Measurements from ENCODE around the gene DEPDC1B. TPM values are rescaled to one million over a fixed set of nuclear protein-coding genes. Genes with fewer than 3 reads are reported as not detected.

DEPDC1B gene
- total RNA-seq, 6 experiments from 2014 or later, result 2.7 to 8.5 (median 6.5) TPM

DNA sequence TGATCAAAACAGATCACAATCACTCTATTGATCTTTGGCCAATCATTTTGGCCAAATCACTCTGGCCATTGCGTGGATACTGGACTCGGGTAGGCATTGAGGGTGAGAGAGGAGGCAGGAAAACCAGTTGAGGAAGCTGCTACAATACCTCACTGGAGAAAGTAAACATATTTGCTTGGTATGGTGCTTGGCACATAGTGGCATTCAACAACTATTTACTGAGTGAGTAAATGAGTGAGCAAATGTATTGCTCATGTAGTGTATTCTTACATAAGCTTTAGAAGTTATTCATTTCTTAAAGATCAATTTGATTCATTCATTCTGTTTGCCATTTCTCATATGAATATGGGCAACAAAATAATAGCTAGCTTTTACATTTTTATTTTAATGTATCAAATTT lies 4.0 kb upstream of the DEPDC1B start:
- TF ChIP-seq, protein P1, sequence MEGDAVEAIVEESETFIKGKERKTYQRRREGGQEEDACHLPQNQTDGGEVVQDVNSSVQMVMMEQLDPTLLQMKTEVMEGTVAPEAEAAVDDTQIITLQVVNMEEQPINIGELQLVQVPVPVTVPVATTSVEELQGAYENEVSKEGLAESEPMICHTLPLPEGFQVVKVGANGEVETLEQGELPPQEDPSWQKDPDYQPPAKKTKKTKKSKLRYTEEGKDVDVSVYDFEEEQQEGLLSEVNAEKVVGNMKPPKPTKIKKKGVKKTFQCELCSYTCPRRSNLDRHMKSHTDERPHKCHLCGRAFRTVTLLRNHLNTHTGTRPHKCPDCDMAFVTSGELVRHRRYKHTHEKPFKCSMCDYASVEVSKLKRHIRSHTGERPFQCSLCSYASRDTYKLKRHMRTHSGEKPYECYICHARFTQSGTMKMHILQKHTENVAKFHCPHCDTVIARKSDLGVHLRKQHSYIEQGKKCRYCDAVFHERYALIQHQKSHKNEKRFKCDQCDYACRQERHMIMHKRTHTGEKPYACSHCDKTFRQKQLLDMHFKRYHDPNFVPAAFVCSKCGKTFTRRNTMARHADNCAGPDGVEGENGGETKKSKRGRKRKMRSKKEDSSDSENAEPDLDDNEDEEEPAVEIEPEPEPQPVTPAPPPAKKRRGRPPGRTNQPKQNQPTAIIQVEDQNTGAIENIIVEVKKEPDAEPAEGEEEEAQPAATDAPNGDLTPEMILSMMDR (IDR thresholded peaks at IDR 0.05), result no peak
- Mint-ChIP-seq H3K4me3 (no peak overlapping the region), H3K9me3 (no peaks in the 10 kb centered on the region), H3K27me3 (ENCODE audit: insufficient read depth) (peaks cover 9% of the 10 kb centered on the region), H3K36me3 (ENCODE audit: low read depth) (no peaks in the 10 kb centered on the region), H3K27ac (no peak overlapping the region), H3K4me1 (ENCODE audit: low read depth) (peaks cover 16% of the 10 kb centered on the region)
- DNase-seq, result no peak

DNA sequence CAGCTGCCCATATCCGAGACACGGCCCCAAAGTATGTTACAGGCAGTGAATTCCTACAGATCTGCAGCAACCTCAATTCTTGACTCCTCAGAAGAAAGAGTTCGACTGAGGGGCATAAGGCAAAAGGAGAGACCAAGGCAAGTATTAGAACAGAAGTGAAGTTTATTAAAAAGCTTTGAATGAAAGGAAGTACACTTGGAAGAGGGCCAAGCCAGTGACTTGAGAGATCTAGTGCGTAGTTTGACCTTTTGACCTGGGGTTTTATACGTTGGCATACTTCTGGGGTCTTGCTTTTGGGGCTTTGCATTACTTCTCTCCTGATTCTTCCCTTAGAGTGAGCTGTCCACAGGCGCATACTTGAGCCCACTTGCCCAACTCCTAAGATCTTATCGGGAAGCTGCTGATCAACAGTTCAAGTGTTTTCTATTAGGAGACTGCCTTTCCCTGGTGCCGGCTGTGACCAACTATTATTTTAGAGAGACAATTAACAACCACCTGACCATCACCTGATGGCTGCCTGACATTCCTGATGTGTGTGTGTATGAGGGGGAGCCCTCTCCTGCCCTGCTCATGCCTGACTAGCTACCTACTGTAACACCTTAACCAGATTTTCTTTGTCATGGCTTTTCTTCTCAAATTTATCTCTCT lies 1.5 kb upstream of the DEPDC1B start:
- Mint-ChIP-seq H3K4me3 (no peak overlapping the region), H3K9me3 (no peaks in the 10 kb centered on the region), H3K27ac (no peak overlapping the region), H3K36me3 (ENCODE audit: low read depth) (no peaks in the 10 kb centered on the region), H3K27me3 (ENCODE audit: insufficient read depth) (0 out of 2 replicates have a peak, but pooled peaks cover 5% of the 10 kb centered on the region), H3K4me1 (ENCODE audit: low read depth) (peaks cover 40% of the 10 kb centered on the region)
- TF ChIP-seq, protein P1 (IDR thresholded peaks at IDR 0.05), result no peak
- DNase-seq, result no peak

DNA sequence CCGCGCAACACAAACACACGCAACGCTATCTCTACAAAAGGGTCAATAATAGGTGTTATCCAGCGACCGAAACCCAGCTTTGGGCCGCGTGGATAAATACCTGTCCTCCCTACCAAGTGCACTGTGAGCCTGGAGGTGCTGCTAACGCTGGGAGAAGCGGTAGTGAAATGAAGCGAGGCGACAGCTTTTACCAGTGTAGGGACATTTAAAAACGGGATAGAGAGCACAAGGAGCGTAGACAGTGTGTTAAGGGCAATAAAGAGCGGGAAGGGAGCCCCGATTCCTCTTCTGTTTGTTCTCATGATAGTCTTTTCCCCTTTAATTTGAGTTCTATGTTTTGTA lies 421 bp upstream of the DEPDC1B start:
- peak overlapping the region; percentile 90 for H3K4me3 Mint-ChIP-seq
- 0 out of 2 replicates have a peak, but pooled peaks cover 5% of the 10 kb centered on the region for H3K27me3 Mint-ChIP-seq (ENCODE audit: insufficient read depth)
- peaks cover 40% of the 10 kb centered on the region for H3K4me1 Mint-ChIP-seq (ENCODE audit: low read depth)
- no peaks in the 10 kb centered on the region for H3K36me3 Mint-ChIP-seq (ENCODE audit: low read depth)
- DNase-seq, result no peak
- no peaks in the 10 kb centered on the region for H3K9me3 Mint-ChIP-seq
- TF ChIP-seq, protein P1 (IDR thresholded peaks at IDR 0.05), result no peak
- peak overlapping the region; percentile 87 for H3K27ac Mint-ChIP-seq

DNA sequence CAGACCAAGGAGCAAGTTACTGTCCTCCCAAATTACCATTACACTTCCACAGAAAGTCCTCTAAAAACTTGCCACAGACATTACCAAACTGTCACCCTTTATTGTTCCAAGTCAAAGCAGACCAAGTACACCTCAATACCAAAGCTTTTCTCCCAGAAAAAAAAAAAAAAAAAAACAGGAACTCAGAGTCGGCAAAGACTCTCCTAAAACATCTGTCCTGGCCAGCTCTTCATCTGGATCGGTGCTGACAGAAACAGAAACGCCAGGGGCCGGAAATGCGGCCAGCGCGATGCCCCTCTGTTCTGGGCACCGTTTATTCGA lies 718 bp downstream of the DEPDC1B start:
- H3K27me3 Mint-ChIP-seq (ENCODE audit: insufficient read depth), result 0 out of 2 replicates have a peak, but pooled peaks cover 5% of the 10 kb centered on the region
- TF ChIP-seq, protein P1 (IDR thresholded peaks at IDR 0.05), result no peak

DNA sequence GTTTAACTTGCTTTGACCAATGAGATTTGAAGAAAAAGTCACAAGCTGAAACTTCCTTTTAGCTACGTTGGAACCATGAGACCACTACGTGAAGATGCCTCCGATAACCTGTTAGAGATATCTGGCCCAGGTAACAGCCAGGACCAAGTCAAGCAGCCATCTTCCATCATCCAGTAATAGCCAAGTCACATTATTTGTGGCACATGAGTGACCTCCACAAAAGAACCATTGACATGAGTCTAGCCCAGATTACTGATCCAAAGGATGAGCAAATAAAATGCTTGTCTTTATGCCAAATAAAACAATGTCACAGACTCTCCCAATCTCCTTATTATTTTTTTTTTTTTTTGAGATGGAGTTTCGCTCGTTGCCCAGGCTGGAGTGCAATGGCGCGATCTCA lies 1.6 kb downstream of the DEPDC1B start:
- H3K4me3 Mint-ChIP-seq, result peak overlapping the region; percentile 90

More for the DNA sequence above, 718 bp downstream of the DEPDC1B start:
- no peaks in the 10 kb centered on the region for H3K36me3 Mint-ChIP-seq (ENCODE audit: low read depth)
- peaks cover 40% of the 10 kb centered on the region for H3K4me1 Mint-ChIP-seq (ENCODE audit: low read depth)
- H3K9me3 Mint-ChIP-seq, result no peaks in the 10 kb centered on the region
- no peak for DNase-seq
- H3K4me3 Mint-ChIP-seq, result peak overlapping the region; percentile 90
- H3K27ac Mint-ChIP-seq, result peak overlapping the region; percentile 87

More for the DNA sequence above, 1.6 kb downstream of the DEPDC1B start:
- H3K27me3 Mint-ChIP-seq (ENCODE audit: insufficient read depth), result 0 out of 2 replicates have a peak, but pooled peaks cover 5% of the 10 kb centered on the region
- peak overlapping the region; percentile 62 for H3K27ac Mint-ChIP-seq
- no peaks in the 10 kb centered on the region for H3K9me3 Mint-ChIP-seq
- H3K36me3 Mint-ChIP-seq (ENCODE audit: low read depth), result no peaks in the 10 kb centered on the region
- DNase-seq, result no peak
- TF ChIP-seq, protein P1 (IDR thresholded peaks at IDR 0.05), result no peak
- peaks cover 40% of the 10 kb centered on the region for H3K4me1 Mint-ChIP-seq (ENCODE audit: low read depth)

All from HFFc6 (cell line).